NK-92 treated with Interleukin-12 subunit alpha and Interleukin-12 subunit beta, amount 100 ng/mL, for 24 hours (cell line): Measurements from ENCODE around the gene ZBED4.

Source experiments
- DNase-seq: peaks from one replicate; lab custom pipeline; 2025; lab: John Stamatoyannopoulos, UW

The ZBED4 gene

DNA sequence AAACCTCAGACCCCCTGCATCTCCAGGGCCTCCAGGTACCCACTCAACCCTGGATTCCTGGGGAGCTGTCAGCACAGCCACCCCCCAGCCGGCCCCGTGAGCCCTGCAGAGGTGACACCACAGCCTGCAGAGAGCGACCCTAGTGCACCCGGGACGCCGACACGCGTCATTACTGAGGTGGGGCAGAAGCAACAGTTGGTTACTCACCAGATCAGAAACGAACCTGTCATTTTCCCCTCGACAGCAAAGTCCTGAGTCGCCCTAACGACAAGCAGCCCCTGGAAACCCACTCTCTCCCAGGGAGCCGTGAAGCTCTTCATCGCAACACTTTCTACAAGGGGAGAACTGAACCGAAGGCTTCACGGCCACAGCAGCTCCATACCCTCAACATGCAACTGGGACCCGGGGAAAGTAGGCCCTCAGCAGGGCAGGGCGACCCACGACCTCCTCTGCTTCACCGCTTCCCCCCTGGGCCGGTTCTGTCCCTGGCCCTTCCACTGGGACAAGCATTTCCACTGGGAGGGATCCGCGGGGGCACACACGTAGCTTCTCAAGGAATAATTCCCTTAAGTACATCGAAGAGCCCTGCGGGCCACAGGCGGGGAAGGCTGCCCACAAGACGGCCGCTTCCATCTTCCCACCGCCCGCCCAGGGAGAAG, 27.6 kb upstream of the ZBED4 start:
- no peak for DNase-seq

GRCh38 chr22:49826603-49827270, 26.9 kb upstream of the ZBED4 start:
- DNase-seq: no peak

DNA sequence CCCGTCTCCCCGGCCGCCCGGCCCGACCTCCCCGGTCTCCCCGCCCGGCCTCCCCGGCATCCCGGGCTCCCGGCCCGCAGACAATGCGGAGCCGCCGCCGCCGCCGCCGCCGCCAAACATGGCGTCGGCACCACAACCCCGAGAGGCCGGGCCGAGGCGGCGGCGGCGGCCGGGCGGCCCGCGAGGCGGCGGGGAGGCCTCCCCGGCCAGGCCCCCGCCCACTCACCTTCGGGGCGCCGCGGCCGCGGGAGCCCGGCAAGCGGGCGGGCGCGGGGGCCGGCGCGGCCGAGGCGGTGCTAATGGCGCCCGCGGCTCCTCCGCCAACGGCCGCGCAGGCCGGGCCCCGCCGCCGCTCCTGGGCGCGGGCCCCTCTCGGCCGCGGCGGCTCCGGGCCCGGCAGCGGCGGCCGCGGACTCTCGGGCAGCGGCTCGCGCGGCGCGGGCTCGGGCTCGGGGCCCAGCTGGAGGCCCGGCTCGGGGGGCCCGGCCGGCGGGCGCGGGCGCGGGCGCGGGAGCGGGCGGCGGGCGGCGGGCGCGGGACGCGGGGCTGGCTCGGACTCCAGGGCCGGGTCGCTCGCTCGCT, 26.3 kb upstream of the ZBED4 start:
- no peak for DNase-seq

DNA sequence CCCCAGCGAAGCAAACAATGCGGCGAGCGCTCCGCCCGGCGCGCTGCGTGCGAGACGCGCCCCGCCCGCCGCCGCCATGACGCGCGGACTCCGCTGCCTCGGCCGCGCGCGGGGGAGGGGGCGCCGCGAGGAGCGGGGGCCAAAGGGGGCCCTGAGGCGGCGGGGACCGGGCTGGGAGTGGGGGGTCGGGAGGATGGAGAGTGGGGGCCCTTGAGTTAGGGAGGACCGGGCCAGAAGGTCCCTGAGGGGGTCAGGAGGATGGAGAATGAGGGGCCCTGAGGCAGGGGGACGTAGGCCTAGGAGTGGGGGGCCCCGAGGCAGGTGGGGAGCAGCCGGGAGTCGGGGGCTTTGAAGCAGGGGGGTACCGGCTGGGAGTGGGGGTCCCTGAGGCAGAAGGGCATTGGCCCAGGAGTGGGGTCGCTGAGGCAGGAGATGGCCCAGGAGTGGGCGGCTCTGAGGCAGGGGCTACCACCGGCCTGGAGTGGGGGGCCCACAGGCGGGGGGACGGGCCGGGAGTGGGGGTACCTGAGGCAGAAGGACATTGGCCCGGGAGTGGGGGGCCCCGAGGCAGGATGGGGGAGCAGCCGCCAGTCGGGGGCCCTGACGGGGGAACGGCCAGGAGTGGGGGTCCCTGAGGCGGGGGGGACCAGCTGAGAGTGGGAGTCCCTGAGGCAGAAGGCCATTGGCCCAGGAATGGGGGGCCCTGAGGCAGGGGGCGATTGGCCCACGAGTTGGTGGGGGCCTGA, 25.6 kb upstream of the ZBED4 start, which contains the start of gene BRD1:
BRD1 (minus strand) TSS at position 21 of the 746 bp plus-strand sequence. CDS start 3,556 bp downstream, outside the sequence.
- no peak for DNase-seq

DNA sequence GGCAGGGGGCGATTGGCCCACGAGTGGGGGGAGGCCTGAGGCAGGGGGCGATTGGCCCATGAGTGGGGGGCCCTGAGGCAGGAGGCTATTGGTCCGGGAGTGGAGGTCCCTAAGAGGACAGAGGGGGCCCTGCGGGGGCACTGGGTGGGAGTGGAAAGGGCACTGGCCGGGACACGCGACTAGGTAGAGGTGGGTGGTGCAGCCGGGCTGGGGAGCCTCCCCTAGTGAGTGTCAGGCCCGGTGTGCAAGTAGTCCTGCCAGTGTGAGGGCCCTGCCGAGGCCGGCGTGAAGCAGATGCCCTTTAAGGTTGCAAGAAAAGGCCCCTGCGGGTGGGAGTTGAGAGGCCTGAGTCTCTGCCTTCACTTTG, 25.1 kb upstream of the ZBED4 start:
- DNase-seq: no peak

- no peak for DNase-seq
These were observed 24.4 kb upstream of the ZBED4 start for GRCh38 chr22:49829044-49829853.

DNA sequence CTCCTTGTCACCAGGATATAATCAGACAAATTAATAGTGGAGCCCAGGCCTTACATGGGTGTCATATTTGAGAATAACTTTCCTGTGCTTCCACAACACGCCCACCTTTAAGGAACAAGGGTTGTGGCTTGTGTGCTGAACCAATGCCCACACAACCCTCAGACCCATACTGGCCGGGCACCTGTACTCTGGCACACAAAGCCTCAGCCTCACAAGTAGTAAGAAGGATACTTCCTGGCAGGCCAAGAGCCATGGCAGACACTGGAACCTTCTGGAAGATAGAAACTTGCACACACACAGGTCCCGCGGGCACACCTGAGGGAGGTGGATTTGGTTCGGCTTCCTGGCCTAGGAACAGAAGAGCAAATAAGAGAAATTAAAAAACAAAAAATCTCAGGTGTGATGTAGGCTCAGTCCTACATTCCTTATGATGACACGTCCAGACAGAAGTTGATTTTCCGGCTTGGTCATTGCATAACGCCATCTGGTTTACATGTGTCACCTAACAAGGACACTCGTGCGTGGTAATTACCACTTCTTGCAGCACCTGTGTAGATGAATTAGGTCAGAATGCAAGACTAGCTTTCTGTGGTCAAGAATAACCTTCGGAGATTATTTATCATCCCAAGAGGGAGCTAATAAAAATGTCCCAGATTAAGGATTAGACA, 20.2 kb upstream of the ZBED4 start:
- DNase-seq: no peak

GRCh38 chr22:49838771-49839717, 14.6 kb upstream of the ZBED4 start:
- no peak for DNase-seq

DNA sequence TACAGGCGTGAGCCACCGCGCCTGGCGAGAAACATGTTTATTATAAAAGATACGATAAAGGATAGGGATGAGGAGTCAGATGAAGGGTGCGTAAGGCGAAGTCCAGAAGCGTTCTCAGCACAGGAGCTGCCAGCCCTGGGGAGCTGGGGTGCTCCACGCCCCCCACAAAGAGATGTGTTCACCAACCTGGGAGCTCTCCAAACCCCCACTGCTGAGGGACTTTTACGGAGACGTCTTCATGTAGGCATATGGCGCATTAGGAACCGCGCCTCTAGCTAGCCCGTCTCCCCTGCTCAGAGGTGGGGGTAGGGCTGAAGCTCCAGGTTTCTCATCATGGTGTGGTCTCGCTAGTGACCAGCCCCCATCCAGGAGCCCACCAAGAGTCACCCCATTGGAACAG, 8.4 kb upstream of the ZBED4 start:
- no peak for DNase-seq

DNA sequence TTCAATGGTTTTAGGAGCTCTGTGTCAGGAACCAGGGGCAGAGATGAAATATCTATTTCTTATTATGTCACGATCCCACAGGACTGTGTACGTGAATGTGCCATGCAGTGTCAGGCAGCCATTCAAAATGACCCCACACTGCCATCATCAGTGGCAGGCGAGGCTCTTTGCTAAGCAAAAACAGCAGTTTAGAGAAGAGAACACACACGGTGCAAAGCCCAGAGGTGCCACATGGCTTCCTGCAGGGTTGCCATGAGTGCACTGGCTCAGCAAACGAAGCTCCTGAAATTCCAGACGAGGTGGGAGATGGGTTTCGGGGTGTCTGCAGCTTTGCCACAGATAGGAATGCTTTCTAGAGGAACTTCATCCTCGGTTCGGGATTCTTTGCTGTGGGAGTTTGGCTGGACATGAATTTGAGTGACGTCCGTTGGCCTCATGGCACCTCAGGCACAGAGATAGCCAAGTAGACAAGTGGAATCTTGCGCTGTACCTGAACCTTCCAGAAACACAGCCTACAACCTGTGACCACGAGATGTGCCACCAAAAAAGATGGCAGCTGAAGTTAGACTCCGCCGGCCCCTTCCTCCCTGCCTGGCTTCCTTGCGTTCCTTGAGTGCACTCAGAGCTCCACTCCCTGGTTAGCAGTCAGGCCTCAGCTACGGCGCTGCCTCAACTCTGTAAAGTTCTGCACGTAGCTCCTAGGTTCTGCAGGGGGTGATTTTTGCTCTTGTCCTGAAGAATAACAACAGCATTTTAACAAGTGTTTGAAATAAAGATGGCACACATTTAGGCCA, 7.8 kb upstream of the ZBED4 start:
- no peak for DNase-seq

GRCh38 chr22:49847751-49848689, 5.6 kb upstream of the ZBED4 start:
- no peak for DNase-seq

- no peak for DNase-seq
These were observed 4.9 kb upstream of the ZBED4 start for GRCh38 chr22:49848690-49849160.

- DNase-seq: no peak
These were observed 4.3 kb upstream of the ZBED4 start for GRCh38 chr22:49849161-49850020.

DNA sequence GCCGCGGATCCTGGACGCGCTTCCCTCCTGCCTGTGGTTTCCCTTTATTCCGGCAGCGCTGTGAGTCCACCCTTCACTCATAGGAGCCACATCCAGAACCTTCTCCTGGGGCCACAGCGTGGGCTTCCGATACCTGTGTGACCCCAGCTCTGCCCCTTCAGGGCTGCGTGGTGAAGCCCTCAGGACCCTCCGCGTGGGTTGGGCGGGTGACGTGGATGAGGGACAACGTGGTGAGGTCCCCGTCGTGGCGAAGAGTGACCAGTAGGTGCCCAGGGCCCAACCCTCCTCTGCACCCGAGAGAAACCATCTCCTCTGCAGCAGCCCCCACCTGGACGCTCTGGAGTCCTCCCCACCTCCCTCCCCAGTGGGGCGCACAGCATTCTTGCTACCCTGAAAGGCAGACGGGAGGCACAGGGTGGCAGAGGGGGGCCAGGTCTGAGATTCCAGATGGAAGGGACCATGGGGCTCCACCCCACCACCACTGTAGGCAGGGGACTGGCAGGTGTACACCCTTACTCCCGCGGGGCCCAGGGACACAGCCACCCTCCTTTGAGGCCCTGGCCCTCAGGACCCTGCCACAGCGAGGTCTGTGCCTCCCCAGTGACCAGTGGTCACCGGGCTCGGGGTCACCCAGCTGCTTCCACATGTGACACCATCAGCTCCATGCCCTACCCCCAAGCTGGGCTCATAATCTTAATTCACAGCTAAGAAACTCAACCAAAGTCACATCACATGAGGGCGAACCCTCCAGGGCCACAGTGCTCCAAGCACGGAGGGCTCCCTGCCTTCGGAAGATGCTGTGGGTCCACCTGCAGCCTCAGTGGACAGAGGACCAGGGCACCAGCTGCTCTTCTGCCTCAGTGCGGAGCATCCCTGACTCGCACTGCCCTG, 3.4 kb upstream of the ZBED4 start:
- DNase-seq: no peak

GRCh38 chr22:49850959-49851802, 2.5 kb upstream of the ZBED4 start:
- no peak for DNase-seq
